ENCODE results near the gene LRRC32.

LRRC32 gene

DNA sequence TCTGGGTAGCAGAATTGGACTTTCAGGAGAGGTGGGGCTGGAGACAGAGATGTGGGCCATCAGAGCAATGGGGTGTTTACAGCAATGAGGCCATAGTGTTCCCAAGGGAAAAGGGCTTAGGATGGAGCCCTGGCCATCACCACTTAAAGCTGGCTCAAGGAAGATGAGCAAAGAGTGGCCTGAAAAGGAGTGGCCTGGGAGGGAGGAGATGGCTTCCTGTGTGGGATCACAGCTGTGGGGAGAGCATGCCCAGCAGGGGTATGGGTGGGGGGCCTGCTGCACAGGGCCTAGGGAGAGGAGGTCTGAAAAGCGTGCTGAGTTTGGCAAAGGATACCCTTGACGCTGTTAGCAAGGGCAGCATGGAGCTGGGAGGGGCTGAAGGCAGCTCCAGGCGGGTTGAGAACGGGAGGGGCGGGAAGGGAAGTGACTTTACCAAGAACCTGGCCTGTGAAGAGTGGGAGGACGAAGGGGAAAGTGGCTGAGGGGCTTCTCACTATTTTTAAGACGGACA is 13.9 kb downstream of the LRRC32 start:
- TF ChIP-seq CTCF (IDR thresholded peaks at IDR 0.05; ENCODE audit: extremely low read depth, missing control alignments), result no peak
- no peak for DNase-seq (ENCODE audit: low spot score)

GRCh38 chr11:76656050-76656531 is 14.5 kb downstream of the LRRC32 start:
- no peak for TF ChIP-seq CTCF (IDR thresholded peaks at IDR 0.05; ENCODE audit: extremely low read depth, missing control alignments)
- DNase-seq (ENCODE audit: low spot score), result no peak

DNA sequence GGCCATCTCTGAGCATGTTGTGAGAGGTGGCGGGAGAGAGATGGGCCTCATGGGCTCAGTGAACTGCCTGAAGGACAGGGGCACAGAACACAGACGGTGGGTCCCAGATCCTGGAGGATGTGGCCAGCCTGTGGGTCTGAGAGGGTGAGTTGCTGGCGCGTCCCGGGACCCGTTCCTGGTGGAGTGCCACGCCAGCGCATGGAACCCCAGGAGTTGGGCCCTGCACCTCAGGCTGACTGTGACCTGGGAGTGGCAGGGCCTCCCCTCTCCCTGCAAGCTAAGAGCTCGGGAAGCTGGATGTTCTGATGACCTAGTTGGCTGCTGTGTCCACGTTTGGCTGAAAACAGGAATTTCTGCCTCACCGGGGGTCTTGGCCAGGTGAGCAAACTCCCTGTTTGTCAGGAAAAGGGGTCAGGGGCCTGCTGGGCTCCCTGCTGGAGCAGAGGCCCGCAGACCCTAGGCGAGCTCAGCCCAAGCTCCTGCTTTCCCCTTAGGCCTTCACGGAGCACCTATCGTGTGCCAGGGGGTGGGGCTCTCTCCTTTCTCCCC is 15.0 kb downstream of the LRRC32 start:
- no peak for DNase-seq (ENCODE audit: low spot score)
- no peak for TF ChIP-seq CTCF (IDR thresholded peaks at IDR 0.05; ENCODE audit: extremely low read depth, missing control alignments)

- no peak for DNase-seq (ENCODE audit: low spot score)
- TF ChIP-seq CTCF (IDR thresholded peaks at IDR 0.05; ENCODE audit: extremely low read depth, missing control alignments), result no peak
Observed at GRCh38 chr11:76654980-76655379, 15.6 kb downstream of the LRRC32 start.

GRCh38 chr11:76654298-76654851 is 16.2 kb downstream of the LRRC32 start:
- DNase-seq (ENCODE audit: low spot score), result no peak
- TF ChIP-seq CTCF (IDR thresholded peaks at IDR 0.05; ENCODE audit: extremely low read depth, missing control alignments), result no peak

GRCh38 chr11:76653674-76654284 is 16.8 kb downstream of the LRRC32 start:
- no peak for TF ChIP-seq CTCF (IDR thresholded peaks at IDR 0.05; ENCODE audit: extremely low read depth, missing control alignments)
- no peak for DNase-seq (ENCODE audit: low spot score)

DNA sequence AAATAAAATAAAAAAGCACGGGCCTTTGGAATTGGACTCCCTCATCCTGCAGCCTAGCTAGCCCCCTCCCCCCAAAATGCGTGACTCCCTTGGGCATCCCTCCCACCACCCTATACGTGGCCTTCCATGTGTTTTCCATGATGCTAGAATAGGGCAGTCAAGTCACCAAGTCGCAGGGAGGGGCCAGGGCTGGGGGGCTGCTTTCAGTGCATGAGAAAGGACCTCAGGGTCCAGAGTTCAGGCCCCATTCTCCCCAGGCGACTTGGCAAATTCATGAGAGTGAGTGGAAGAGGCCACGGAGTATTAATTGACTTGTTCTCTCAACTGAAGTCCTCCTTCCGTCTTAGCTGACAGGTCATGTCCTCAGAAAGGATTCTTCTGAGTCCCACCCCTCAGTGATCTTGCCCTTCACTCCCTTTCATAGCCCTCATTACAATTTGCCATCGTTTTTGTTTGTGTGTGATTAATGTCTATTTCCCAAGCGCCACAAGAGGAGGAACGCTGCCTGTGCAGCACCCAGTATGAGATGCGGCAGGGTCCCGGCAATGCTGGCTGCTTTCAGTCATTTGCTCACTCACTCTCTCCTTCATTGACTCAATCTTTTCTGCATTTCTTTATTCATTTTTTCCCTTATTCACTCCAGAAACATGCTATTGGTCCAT is 17.4 kb downstream of the LRRC32 start:
- TF ChIP-seq CTCF (IDR thresholded peaks at IDR 0.05; ENCODE audit: extremely low read depth, missing control alignments), result no peak
- no peak for DNase-seq (ENCODE audit: low spot score)
